Esophagus squamous epithelium (tissue), 5 donors: ENCODE measurements around the gene SLC12A2. TPM values are rescaled to one million over a fixed set of nuclear protein-coding genes. Genes with fewer than 3 reads are reported as not detected.

ENCODE experiments used
- DNase-seq: peaks from one replicate; lab custom pipeline; 2025; lab: John Stamatoyannopoulos, UW
- H3K27ac ChIP-seq, 4 donors: fragments of 200-600 bp; sonication (generic); one replicate each; pipeline ENCODE4 v1.5.1; 2016 to 2019; ENCODE audit warnings: mild to moderate bottlenecking in 1 of 4
- H3K27me3 ChIP-seq, 4 donors: fragments of 200-600 bp; sonication (generic); 1 replicate in 3 of 4; 2 replicates in 1 of 4; pipeline versions ENCODE4 v1.5.1 to v1.6.0; 2017 to 2021; ENCODE audit warnings: antibody characterized with exemption in 1 of 4
- H3K36me3 ChIP-seq, 3 donors: fragments of 200-600 bp; sonication (generic); one replicate each; pipeline ENCODE4 v1.5.1; 2016 to 2019
- H3K4me1 ChIP-seq, 3 donors: fragments of 200-600 bp; sonication (generic); one replicate each; pipeline ENCODE4 v1.5.1; 2017 to 2019
- H3K4me3 ChIP-seq, 4 donors: fragments of 200-600 bp; sonication (generic); 1 replicate in 3 of 4; 2 replicates in 1 of 4; pipeline ENCODE4 v1.5.1; 2016 to 2019; ENCODE audit warnings: mild to moderate bottlenecking in 2 of 4, moderate library complexity in 1 of 4
- H3K9me3 ChIP-seq, 3 donors: fragments of 200-600 bp; sonication (generic); one replicate each; pipeline ENCODE4 v1.5.1; 2016 to 2019
- POLR2A ChIP-seq, 4 donors: fragments of 450-650 bp; IDR thresholded peaks; one replicate each; pipeline ENCODE4 v1.6.1; 2017; ENCODE audit warnings: antibody characterized with exemption in 4 of 4, mild to moderate bottlenecking in 4 of 4, moderate library complexity in 3 of 4
- WGBS, 2 donors: methylation state at CpG; one replicate each; pipeline ENCODE4 v1.1.5; 2018; 5-methylcytosine and 5-hydroxymethylcytosine counted together
- intact Hi-C: fragments of 100-400 bp; cut with DNase I; formaldehyde crosslinking; loops from one replicate; pipeline ENCODE4 v1.15.0; 2022
- total RNA-seq, 4 donors: library from RNA; depleted of rRNA; stranded (reverse); fragments of >200 nt; gene quantifications; one replicate each; pipeline ENCODE4 v1.1.0, GENCODE V29; 2016
- TF ChIP-seq, protein P1 (sequence below), 6 experiments: fragments of 450-650 bp in 4 of 6; fragments of 200-600 bp in 2 of 6; sonication (generic) in 2 of 6; IDR thresholded peaks; one replicate each; pipeline ENCODE4 v1.5.1; 2016 to 2019; ENCODE audit warnings: antibody characterized with exemption in 6 of 6, mild to moderate bottlenecking in 4 of 6, moderate library complexity in 4 of 6
- donor health status: DM: yes; HTN: yes; CAD: no.

The SLC12A2 gene
- total RNA-seq, 4 donors from 2014 or later = 8.9 to 20.1 (median 20.0) TPM

GRCh38 chr5:128116445-128116844, 32.9 kb downstream of the SLC12A2 start:
- H3K36me3 ChIP-seq = peaks cover 0 to 44% (median 9%) of the 10 kb centered on the region in 3 donors
- H3K27ac ChIP-seq = no peak overlapping the region
- WGBS, 2 donors = 89 to 92% methylated on average over 3 of the region's 3 CpGs
- H3K27me3 ChIP-seq = no peaks in the 10 kb centered on the region
- no peak for DNase-seq
- H3K4me3 ChIP-seq = no peak overlapping the region
- intact Hi-C loops = no loop called here
- no peaks in the 10 kb centered on the region for H3K9me3 ChIP-seq
- TF ChIP-seq, protein P1, sequence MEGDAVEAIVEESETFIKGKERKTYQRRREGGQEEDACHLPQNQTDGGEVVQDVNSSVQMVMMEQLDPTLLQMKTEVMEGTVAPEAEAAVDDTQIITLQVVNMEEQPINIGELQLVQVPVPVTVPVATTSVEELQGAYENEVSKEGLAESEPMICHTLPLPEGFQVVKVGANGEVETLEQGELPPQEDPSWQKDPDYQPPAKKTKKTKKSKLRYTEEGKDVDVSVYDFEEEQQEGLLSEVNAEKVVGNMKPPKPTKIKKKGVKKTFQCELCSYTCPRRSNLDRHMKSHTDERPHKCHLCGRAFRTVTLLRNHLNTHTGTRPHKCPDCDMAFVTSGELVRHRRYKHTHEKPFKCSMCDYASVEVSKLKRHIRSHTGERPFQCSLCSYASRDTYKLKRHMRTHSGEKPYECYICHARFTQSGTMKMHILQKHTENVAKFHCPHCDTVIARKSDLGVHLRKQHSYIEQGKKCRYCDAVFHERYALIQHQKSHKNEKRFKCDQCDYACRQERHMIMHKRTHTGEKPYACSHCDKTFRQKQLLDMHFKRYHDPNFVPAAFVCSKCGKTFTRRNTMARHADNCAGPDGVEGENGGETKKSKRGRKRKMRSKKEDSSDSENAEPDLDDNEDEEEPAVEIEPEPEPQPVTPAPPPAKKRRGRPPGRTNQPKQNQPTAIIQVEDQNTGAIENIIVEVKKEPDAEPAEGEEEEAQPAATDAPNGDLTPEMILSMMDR (IDR thresholded peaks at IDR 0.05) = no peak
- TF ChIP-seq POLR2A (IDR thresholded peaks at IDR 0.05) = no peak
- peaks cover 0 to 4% (median 0%) of the 10 kb centered on the region in 3 donors for H3K4me1 ChIP-seq

GRCh38 chr5:128118214-128118613, 34.6 kb downstream of the SLC12A2 start:
- Histone ChIP-seq H3K27ac (no peak overlapping the region), H3K27me3 (no peaks in the 10 kb centered on the region), H3K4me3 (no peak overlapping the region), H3K36me3 (peaks cover 0 to 44% (median 9%) of the 10 kb centered on the region in 3 donors), H3K4me1 (peaks cover 0 to 8% (median 0%) of the 10 kb centered on the region in 3 donors), H3K9me3 (no peaks in the 10 kb centered on the region)
- DNase-seq = no peak
- TF ChIP-seq, protein P1 (IDR thresholded peaks at IDR 0.05) = no peak
- no peak for TF ChIP-seq POLR2A (IDR thresholded peaks at IDR 0.05)
- intact Hi-C loops = no loop called here
- WGBS, 2 donors = 95 to 98% methylated on average over 2 of the region's 2 CpGs

DNA sequence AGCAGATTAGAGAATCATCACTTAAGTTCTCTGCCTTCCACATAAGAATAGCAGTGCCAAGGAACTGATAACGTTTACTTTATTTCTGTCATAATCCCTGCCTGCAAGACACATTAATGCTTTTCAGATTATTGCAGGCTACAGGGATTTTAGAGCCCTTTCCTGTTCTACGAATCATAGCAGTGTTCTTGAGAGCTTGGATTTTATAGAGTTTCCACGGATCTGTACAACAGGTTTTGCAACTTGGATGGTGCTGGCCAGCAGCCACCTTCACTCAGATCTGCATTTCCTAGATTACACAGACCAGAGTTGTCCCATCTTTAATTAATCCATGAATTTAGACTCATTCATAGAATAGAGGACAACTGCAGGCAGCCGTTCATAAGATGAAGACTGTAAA, 38.1 kb downstream of the SLC12A2 start:
- H3K27me3 ChIP-seq = no peaks in the 10 kb centered on the region
- H3K4me3 ChIP-seq = no peak overlapping the region
- no peaks in the 10 kb centered on the region for H3K9me3 ChIP-seq
- no peak for DNase-seq
- 44 to 60% methylated on average over 4 of the region's 4 CpGs for WGBS, 2 donors
- intact Hi-C loops = no loop called here
- no peak for TF ChIP-seq POLR2A (IDR thresholded peaks at IDR 0.05)
- TF ChIP-seq, protein P1 (IDR thresholded peaks at IDR 0.05) = no peak
- H3K36me3 ChIP-seq = peaks cover 0 to 20% (median 0%) of the 10 kb centered on the region in 3 donors
- H3K27ac ChIP-seq = no peak overlapping the region
- peaks cover 0 to 8% (median 0%) of the 10 kb centered on the region in 3 donors for H3K4me1 ChIP-seq

GRCh38 chr5:128123936-128124335, 40.4 kb downstream of the SLC12A2 start:
- no peak for DNase-seq
- TF ChIP-seq, protein P1 (IDR thresholded peaks at IDR 0.05) = no peak
- no peak for TF ChIP-seq POLR2A (IDR thresholded peaks at IDR 0.05)
- Histone ChIP-seq H3K4me3 (no peak overlapping the region), H3K9me3 (no peaks in the 10 kb centered on the region), H3K4me1 (peaks cover 0 to 8% (median 0%) of the 10 kb centered on the region in 3 donors), H3K27me3 (no peaks in the 10 kb centered on the region), H3K36me3 (peaks cover 0 to under 1% (median 0%) of the 10 kb centered on the region in 3 donors), H3K27ac (no peak overlapping the region)
- 70 to 79% methylated on average over 1 of the region's 1 CpG for WGBS, 2 donors
- intact Hi-C loops = no loop called here

- no peak for DNase-seq
- intact Hi-C loops = no loop called here
- Histone ChIP-seq H3K4me1 (peaks cover 0 to 6% (median 0%) of the 10 kb centered on the region in 3 donors), H3K9me3 (no peaks in the 10 kb centered on the region), H3K36me3 (peaks cover 0 to 5% (median 0%) of the 10 kb centered on the region in 3 donors), H3K27me3 (no peaks in the 10 kb centered on the region), H3K4me3 (no peak overlapping the region), H3K27ac (no peak overlapping the region)
- TF ChIP-seq POLR2A (IDR thresholded peaks at IDR 0.05) = no peak
- TF ChIP-seq, protein P1 (IDR thresholded peaks at IDR 0.05) = no peak
- whole genome bisulfite sequencing, 2 donors = 78 to 80% methylated on average over 2 of the region's 2 CpGs
Measured at GRCh38 chr5:128126241-128126640, 42.7 kb downstream of the SLC12A2 start.
